Measurements from ENCODE around the gene ARHGAP26.

Gene ARHGAP26

GRCh38 chr5:143231416-143231815 is 461.2 kb downstream of the ARHGAP26 start:
- Histone ChIP-seq H3K4me3 (ENCODE audit: low read depth, low read length) (no peak overlapping the region), H3K36me3 (ENCODE audit: control insufficient read depth, insufficient read depth, low read length) (no peaks in the 10 kb centered on the region), H3K9me3 (ENCODE audit: control insufficient read depth, insufficient read depth, low read length) (no peaks in the 10 kb centered on the region), H3K9ac (ENCODE audit: low read depth, low read length) (no peak overlapping the region), H3K27me3 (ENCODE audit: control insufficient read depth, insufficient read depth, low read length) (no peaks in the 10 kb centered on the region), H3K4me1 (ENCODE audit: control insufficient read depth, insufficient read depth, low read length) (peaks cover 3% of the 10 kb centered on the region; the same call in 1 of the 2 replicates), H3K27ac (ENCODE audit: low read depth, low read length) (no peak overlapping the region)

- no peaks in the 10 kb centered on the region for H3K36me3 ChIP-seq (ENCODE audit: control insufficient read depth, insufficient read depth, low read length)
- H3K27ac ChIP-seq (ENCODE audit: low read depth, low read length) = no peak overlapping the region
- H3K4me3 ChIP-seq (ENCODE audit: low read depth, low read length) = no peak overlapping the region
- H3K4me1 ChIP-seq (ENCODE audit: control insufficient read depth, insufficient read depth, low read length) = peaks cover 3% of the 10 kb centered on the region; the same call in 1 of the 2 replicates
- H3K27me3 ChIP-seq (ENCODE audit: control insufficient read depth, insufficient read depth, low read length) = no peaks in the 10 kb centered on the region
- no peak overlapping the region for H3K9ac ChIP-seq (ENCODE audit: low read depth, low read length)
- no peaks in the 10 kb centered on the region for H3K9me3 ChIP-seq (ENCODE audit: control insufficient read depth, insufficient read depth, low read length)
Observed at GRCh38 chr5:143231973-143232812, 462.0 kb downstream of the ARHGAP26 start.

GRCh38 chr5:143233031-143233430 is 462.9 kb downstream of the ARHGAP26 start:
- no peaks in the 10 kb centered on the region for H3K27me3 ChIP-seq (ENCODE audit: control insufficient read depth, insufficient read depth, low read length)
- H3K4me1 ChIP-seq (ENCODE audit: control insufficient read depth, insufficient read depth, low read length) = peaks cover 3% of the 10 kb centered on the region; the same call in 1 of the 2 replicates
- no peak overlapping the region for H3K4me3 ChIP-seq (ENCODE audit: low read depth, low read length)
- no peak overlapping the region for H3K9ac ChIP-seq (ENCODE audit: low read depth, low read length)
- no peak overlapping the region for H3K27ac ChIP-seq (ENCODE audit: low read depth, low read length)
- H3K9me3 ChIP-seq (ENCODE audit: control insufficient read depth, insufficient read depth, low read length) = no peaks in the 10 kb centered on the region
- H3K36me3 ChIP-seq (ENCODE audit: control insufficient read depth, insufficient read depth, low read length) = no peaks in the 10 kb centered on the region

GRCh38 chr5:143234162-143234842 is 464.1 kb downstream of the ARHGAP26 start:
- no peak overlapping the region for H3K4me3 ChIP-seq (ENCODE audit: low read depth, low read length)
- H3K27ac ChIP-seq (ENCODE audit: low read depth, low read length) = no peak overlapping the region
- H3K9ac ChIP-seq (ENCODE audit: low read depth, low read length) = no peak overlapping the region
- no peaks in the 10 kb centered on the region for H3K27me3 ChIP-seq (ENCODE audit: control insufficient read depth, insufficient read depth, low read length)
- peaks cover 3% of the 10 kb centered on the region; the same call in 1 of the 2 replicates for H3K4me1 ChIP-seq (ENCODE audit: control insufficient read depth, insufficient read depth, low read length)
- no peaks in the 10 kb centered on the region for H3K9me3 ChIP-seq (ENCODE audit: control insufficient read depth, insufficient read depth, low read length)
- H3K36me3 ChIP-seq (ENCODE audit: control insufficient read depth, insufficient read depth, low read length) = no peaks in the 10 kb centered on the region

GRCh38 chr5:143235423-143235822 is 465.2 kb downstream of the ARHGAP26 start:
- Histone ChIP-seq H3K9me3 (ENCODE audit: control insufficient read depth, insufficient read depth, low read length) (no peaks in the 10 kb centered on the region), H3K4me3 (ENCODE audit: low read depth, low read length) (no peak overlapping the region), H3K27me3 (ENCODE audit: control insufficient read depth, insufficient read depth, low read length) (no peaks in the 10 kb centered on the region), H3K27ac (ENCODE audit: low read depth, low read length) (no peak overlapping the region), H3K36me3 (ENCODE audit: control insufficient read depth, insufficient read depth, low read length) (no peaks in the 10 kb centered on the region), H3K9ac (ENCODE audit: low read depth, low read length) (no peak overlapping the region), H3K4me1 (ENCODE audit: control insufficient read depth, insufficient read depth, low read length) (no peaks in the 10 kb centered on the region)

- no peaks in the 10 kb centered on the region for H3K36me3 ChIP-seq (ENCODE audit: control insufficient read depth, insufficient read depth, low read length)
- no peak overlapping the region for H3K9ac ChIP-seq (ENCODE audit: low read depth, low read length)
- no peaks in the 10 kb centered on the region for H3K27me3 ChIP-seq (ENCODE audit: control insufficient read depth, insufficient read depth, low read length)
- H3K27ac ChIP-seq (ENCODE audit: low read depth, low read length) = no peak overlapping the region
- H3K4me1 ChIP-seq (ENCODE audit: control insufficient read depth, insufficient read depth, low read length) = no peaks in the 10 kb centered on the region
- H3K9me3 ChIP-seq (ENCODE audit: control insufficient read depth, insufficient read depth, low read length) = no peaks in the 10 kb centered on the region
- H3K4me3 ChIP-seq (ENCODE audit: low read depth, low read length) = no peak overlapping the region
Observed at GRCh38 chr5:143236682-143237081, 466.5 kb downstream of the ARHGAP26 start.

- no peaks in the 10 kb centered on the region for H3K27me3 ChIP-seq (ENCODE audit: control insufficient read depth, insufficient read depth, low read length)
- no peaks in the 10 kb centered on the region for H3K4me1 ChIP-seq (ENCODE audit: control insufficient read depth, insufficient read depth, low read length)
- no peak overlapping the region for H3K9ac ChIP-seq (ENCODE audit: low read depth, low read length)
- no peak overlapping the region for H3K27ac ChIP-seq (ENCODE audit: low read depth, low read length)
- no peaks in the 10 kb centered on the region for H3K36me3 ChIP-seq (ENCODE audit: control insufficient read depth, insufficient read depth, low read length)
- H3K9me3 ChIP-seq (ENCODE audit: control insufficient read depth, insufficient read depth, low read length) = no peaks in the 10 kb centered on the region
- H3K4me3 ChIP-seq (ENCODE audit: low read depth, low read length) = no peak overlapping the region
Observed at GRCh38 chr5:143237664-143238063, 467.5 kb downstream of the ARHGAP26 start.

GRCh38 chr5:143238620-143239019 is 468.4 kb downstream of the ARHGAP26 start:
- no peaks in the 10 kb centered on the region for H3K4me1 ChIP-seq (ENCODE audit: control insufficient read depth, insufficient read depth, low read length)
- no peaks in the 10 kb centered on the region for H3K9me3 ChIP-seq (ENCODE audit: control insufficient read depth, insufficient read depth, low read length)
- no peaks in the 10 kb centered on the region for H3K27me3 ChIP-seq (ENCODE audit: control insufficient read depth, insufficient read depth, low read length)
- H3K9ac ChIP-seq (ENCODE audit: low read depth, low read length) = no peak overlapping the region
- no peaks in the 10 kb centered on the region for H3K36me3 ChIP-seq (ENCODE audit: control insufficient read depth, insufficient read depth, low read length)
- H3K4me3 ChIP-seq (ENCODE audit: low read depth, low read length) = no peak overlapping the region
- H3K27ac ChIP-seq (ENCODE audit: low read depth, low read length) = no peak overlapping the region

- Histone ChIP-seq H3K4me1 (ENCODE audit: control insufficient read depth, insufficient read depth, low read length) (no peaks in the 10 kb centered on the region), H3K9me3 (ENCODE audit: control insufficient read depth, insufficient read depth, low read length) (no peaks in the 10 kb centered on the region), H3K36me3 (ENCODE audit: control insufficient read depth, insufficient read depth, low read length) (no peaks in the 10 kb centered on the region), H3K9ac (ENCODE audit: low read depth, low read length) (no peak overlapping the region), H3K27me3 (ENCODE audit: control insufficient read depth, insufficient read depth, low read length) (no peaks in the 10 kb centered on the region), H3K27ac (ENCODE audit: low read depth, low read length) (no peak overlapping the region), H3K4me3 (ENCODE audit: low read depth, low read length) (no peak overlapping the region)
Observed at GRCh38 chr5:143239882-143240518, 469.8 kb downstream of the ARHGAP26 start.

- no peak overlapping the region for H3K4me3 ChIP-seq (ENCODE audit: low read depth, low read length)
- no peaks in the 10 kb centered on the region for H3K27me3 ChIP-seq (ENCODE audit: control insufficient read depth, insufficient read depth, low read length)
- no peaks in the 10 kb centered on the region for H3K4me1 ChIP-seq (ENCODE audit: control insufficient read depth, insufficient read depth, low read length)
- no peak overlapping the region for H3K27ac ChIP-seq (ENCODE audit: low read depth, low read length)
- H3K36me3 ChIP-seq (ENCODE audit: control insufficient read depth, insufficient read depth, low read length) = no peaks in the 10 kb centered on the region
- no peak overlapping the region for H3K9ac ChIP-seq (ENCODE audit: low read depth, low read length)
- H3K9me3 ChIP-seq (ENCODE audit: control insufficient read depth, insufficient read depth, low read length) = no peaks in the 10 kb centered on the region
Observed at GRCh38 chr5:143241892-143242291, 471.7 kb downstream of the ARHGAP26 start.

- H3K27ac ChIP-seq (ENCODE audit: low read depth, low read length) = no peak overlapping the region
- H3K4me3 ChIP-seq (ENCODE audit: low read depth, low read length) = no peak overlapping the region
- H3K9me3 ChIP-seq (ENCODE audit: control insufficient read depth, insufficient read depth, low read length) = no peaks in the 10 kb centered on the region
- no peaks in the 10 kb centered on the region for H3K27me3 ChIP-seq (ENCODE audit: control insufficient read depth, insufficient read depth, low read length)
- H3K36me3 ChIP-seq (ENCODE audit: control insufficient read depth, insufficient read depth, low read length) = no peaks in the 10 kb centered on the region
- H3K9ac ChIP-seq (ENCODE audit: low read depth, low read length) = no peak overlapping the region
- no peaks in the 10 kb centered on the region for H3K4me1 ChIP-seq (ENCODE audit: control insufficient read depth, insufficient read depth, low read length)
Observed at GRCh38 chr5:143243103-143243502, 472.9 kb downstream of the ARHGAP26 start.
